ENCODE results near the gene BTNL9. TPM values are rescaled to one million over a fixed set of nuclear protein-coding genes. Genes with fewer than 3 reads are reported as not detected.

Gene BTNL9
- total and polyA plus RNA-seq, 12 donors = 4.2 to 62.7 (median 17.6) TPM

DNA sequence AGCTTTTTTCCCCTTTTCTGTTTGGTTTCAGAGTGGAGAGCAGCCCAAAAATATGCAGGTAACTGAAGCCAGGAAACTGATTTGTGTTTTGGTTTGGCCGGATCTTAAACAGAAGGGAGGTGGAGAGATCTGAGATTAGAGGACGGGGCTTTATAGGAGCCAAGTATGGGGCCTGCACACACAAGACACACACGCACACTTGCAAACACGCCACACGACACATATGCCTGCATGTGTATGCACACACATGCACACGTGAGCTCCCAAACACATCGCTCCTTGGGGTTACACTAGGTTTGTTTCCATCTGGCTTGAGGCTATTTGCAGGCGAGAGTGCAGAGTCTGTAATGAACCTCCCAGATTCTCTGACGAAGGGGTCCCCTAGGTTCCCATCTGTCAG is 18.3 kb downstream of the BTNL9 start:
- H3K27ac ChIP-seq = no peak overlapping the region
- no peaks in the 10 kb centered on the region for H3K9me3 ChIP-seq (replicated peaks in 1 of 3)
- no peak overlapping the region for H3K4me3 ChIP-seq
- H3K36me3 ChIP-seq (replicated peaks in 1 of 2) = no peaks in the 10 kb centered on the region
- intact Hi-C loops (cut with DNase I) = no loop called here
- DNase-seq = no peak
- 62 to 75% (median 70%) methylated on average over 7 to 9 of the region's 9 CpGs for WGBS, 4 donors
- H3K27me3 ChIP-seq = peaks cover 64% of the 10 kb centered on the region
- peaks cover 0 to 5% of the 10 kb centered on the region in 2 donors for H3K4me1 ChIP-seq (replicated peaks in 1 of 2)
- TF ChIP-seq, protein P1, sequence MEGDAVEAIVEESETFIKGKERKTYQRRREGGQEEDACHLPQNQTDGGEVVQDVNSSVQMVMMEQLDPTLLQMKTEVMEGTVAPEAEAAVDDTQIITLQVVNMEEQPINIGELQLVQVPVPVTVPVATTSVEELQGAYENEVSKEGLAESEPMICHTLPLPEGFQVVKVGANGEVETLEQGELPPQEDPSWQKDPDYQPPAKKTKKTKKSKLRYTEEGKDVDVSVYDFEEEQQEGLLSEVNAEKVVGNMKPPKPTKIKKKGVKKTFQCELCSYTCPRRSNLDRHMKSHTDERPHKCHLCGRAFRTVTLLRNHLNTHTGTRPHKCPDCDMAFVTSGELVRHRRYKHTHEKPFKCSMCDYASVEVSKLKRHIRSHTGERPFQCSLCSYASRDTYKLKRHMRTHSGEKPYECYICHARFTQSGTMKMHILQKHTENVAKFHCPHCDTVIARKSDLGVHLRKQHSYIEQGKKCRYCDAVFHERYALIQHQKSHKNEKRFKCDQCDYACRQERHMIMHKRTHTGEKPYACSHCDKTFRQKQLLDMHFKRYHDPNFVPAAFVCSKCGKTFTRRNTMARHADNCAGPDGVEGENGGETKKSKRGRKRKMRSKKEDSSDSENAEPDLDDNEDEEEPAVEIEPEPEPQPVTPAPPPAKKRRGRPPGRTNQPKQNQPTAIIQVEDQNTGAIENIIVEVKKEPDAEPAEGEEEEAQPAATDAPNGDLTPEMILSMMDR (IDR thresholded peaks at IDR 0.05) = no peak
- TF ChIP-seq POLR2A (IDR thresholded peaks at IDR 0.05) = no peak

DNA sequence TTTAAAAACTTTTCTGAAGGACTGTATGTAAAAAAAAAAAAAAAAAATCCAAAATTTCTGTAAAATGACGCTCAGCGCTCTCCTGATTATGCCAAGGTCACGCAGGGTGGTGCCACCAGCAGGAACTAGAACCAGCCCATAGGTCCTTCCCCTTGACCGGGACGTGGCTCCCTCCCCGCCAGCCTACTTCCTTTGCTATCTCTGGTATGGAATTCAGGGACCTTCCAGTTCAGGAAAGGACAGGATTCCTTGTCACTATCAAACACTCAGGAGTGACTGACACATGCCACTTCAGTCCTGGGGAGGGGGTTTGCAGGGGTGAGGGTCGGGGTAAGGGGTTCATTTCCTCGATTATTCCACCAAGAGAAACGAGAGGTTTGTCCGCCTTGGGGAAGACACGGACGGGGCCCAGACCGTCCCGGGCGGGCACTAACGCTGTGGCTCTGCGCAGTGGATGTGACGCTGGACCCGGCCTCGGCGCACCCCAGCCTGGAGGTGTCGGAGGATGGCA is 18.8 kb downstream of the BTNL9 start:
- H3K9me3 ChIP-seq (replicated peaks in 1 of 3) = no peaks in the 10 kb centered on the region
- intact Hi-C loops (cut with DNase I) = no loop called here
- H3K4me1 ChIP-seq (replicated peaks in 1 of 2) = no peaks in the 10 kb centered on the region
- H3K36me3 ChIP-seq (replicated peaks in 1 of 2) = no peaks in the 10 kb centered on the region
- H3K4me3 ChIP-seq = no peak overlapping the region
- TF ChIP-seq, protein P1 (IDR thresholded peaks at IDR 0.05) = no peak
- no peak for TF ChIP-seq POLR2A (IDR thresholded peaks at IDR 0.05)
- no peak for DNase-seq
- H3K27me3 ChIP-seq = peaks cover 59% of the 10 kb centered on the region
- H3K27ac ChIP-seq = no peak overlapping the region
- 10 to 29% (median 16%) methylated on average over 7 to 22 of the region's 22 CpGs for WGBS, 4 donors

DNA sequence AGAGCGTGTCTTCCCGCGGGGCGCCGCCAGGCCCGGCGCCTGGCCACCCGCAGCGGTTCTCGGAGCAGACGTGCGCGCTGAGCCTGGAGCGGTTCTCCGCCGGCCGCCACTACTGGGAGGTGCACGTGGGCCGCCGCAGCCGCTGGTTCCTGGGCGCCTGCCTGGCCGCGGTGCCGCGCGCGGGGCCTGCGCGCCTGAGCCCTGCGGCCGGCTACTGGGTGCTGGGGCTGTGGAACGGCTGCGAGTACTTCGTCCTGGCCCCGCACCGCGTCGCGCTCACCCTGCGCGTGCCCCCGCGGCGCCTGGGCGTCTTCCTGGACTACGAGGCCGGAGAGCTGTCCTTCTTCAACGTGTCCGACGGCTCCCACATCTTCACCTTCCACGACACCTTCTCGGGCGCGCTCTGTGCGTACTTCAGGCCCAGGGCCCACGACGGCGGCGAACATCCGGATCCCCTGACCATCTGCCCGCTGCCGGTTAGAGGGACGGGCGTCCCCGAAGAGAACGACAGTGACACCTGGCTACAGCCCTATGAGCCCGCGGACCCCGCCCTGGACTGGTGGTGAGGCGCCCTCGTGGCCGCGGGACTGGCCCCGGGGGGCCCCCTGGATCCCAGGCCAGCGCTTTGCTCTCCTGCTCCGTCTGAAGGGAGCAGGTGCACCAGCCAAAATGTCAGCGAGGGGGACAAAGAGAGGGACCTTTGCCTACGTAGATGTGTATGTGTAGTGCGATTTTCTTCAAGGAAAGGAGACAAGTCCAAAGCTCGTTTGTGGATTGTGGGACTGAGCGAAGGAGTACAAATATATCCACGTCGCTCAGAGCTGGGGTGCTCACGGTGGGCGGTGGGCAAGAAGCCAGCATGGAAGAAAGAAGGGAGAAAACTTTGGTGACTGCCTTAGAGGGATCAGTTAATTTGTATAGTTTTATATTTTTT is 19.5 kb downstream of the BTNL9 start:
- Histone ChIP-seq H3K27me3 (peaks cover 52% of the 10 kb centered on the region), H3K27ac (no peak overlapping the region)
- TF ChIP-seq POLR2A (IDR thresholded peaks at IDR 0.05) = no peak
- TF ChIP-seq, protein P1 (IDR thresholded peaks at IDR 0.05) = no peak

DNA sequence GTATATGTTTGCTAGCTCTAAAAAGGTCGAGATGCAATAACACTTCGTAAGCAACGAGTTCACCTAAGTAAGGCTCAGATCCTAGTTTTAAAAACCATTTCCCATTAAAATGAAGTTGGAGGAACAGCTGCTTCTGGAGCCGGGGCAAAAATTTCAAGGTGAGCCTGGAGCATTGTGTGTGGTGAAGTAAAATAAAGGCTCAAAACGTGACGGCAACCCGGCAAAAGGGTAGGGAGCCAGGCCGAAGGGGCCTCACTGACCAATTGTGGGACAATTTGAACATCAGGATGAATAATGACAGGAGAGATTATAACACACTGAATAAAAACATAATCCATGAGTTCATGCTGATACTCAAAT is 20.1 kb downstream of the BTNL9 start:
- no peaks in the 10 kb centered on the region for H3K36me3 ChIP-seq (replicated peaks in 1 of 2)
- H3K4me1 ChIP-seq (replicated peaks in 1 of 2) = no peaks in the 10 kb centered on the region
- no peak overlapping the region for H3K27ac ChIP-seq
- intact Hi-C loops (cut with DNase I) = no loop called here
- H3K4me3 ChIP-seq = no peak overlapping the region
- no peaks in the 10 kb centered on the region for H3K9me3 ChIP-seq (replicated peaks in 1 of 3)
- TF ChIP-seq POLR2A (IDR thresholded peaks at IDR 0.05) = no peak
- TF ChIP-seq, protein P1 (IDR thresholded peaks at IDR 0.05) = no peak
- 61 to 72% (median 70%) methylated on average over 8 of the region's 8 CpGs for WGBS, 4 donors
- peaks cover 51% of the 10 kb centered on the region for H3K27me3 ChIP-seq
- no peak for DNase-seq

More for the DNA sequence above, 19.5 kb downstream of the BTNL9 start:
- DNase-seq = no peak
- intact Hi-C loops (cut with DNase I) = no loop called here
- WGBS, 4 donors = 8 to 33% (median 16%) methylated on average over 9 to 86 of the region's 86 CpGs
- H3K4me1 ChIP-seq (replicated peaks in 1 of 2) = no peaks in the 10 kb centered on the region
- no peaks in the 10 kb centered on the region for H3K9me3 ChIP-seq (replicated peaks in 1 of 3)
- H3K4me3 ChIP-seq = no peak overlapping the region
- H3K36me3 ChIP-seq (replicated peaks in 1 of 2) = no peaks in the 10 kb centered on the region
